ENCODE data around the gene MINDY4.

Gene MINDY4

DNA sequence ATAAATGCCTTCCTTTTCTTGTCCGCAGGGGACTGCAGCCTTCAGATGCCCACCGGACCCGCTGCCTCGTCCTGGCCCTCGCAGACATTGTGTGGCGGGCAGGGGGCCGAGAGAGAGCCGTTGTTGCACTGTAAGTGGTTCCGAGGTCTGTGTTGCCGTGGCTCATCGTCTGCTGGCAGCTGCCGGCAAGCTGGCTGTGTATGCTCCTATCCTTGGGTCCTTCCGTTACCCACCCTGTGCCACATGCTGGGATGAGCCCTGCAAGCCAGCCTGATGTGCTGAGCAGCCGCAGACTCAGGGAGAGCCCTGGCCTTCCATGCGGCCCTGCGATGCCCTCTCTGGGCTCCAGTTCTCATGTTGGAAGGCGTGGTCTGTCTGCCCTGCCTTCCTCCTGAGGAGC is 79.2 kb downstream of the MINDY4 start:
- H3K36me3 Mint-ChIP-seq (ENCODE audit: low read depth), result no peaks in the 10 kb centered on the region
- H3K9me3 Mint-ChIP-seq, result no peaks in the 10 kb centered on the region
- H3K27ac Mint-ChIP-seq, result no peak overlapping the region
- no peaks in the 10 kb centered on the region for H3K4me1 Mint-ChIP-seq (ENCODE audit: low read depth)
- no peaks in the 10 kb centered on the region for H3K27me3 Mint-ChIP-seq (ENCODE audit: low read depth)
- H3K4me3 Mint-ChIP-seq, result no peak overlapping the region

DNA sequence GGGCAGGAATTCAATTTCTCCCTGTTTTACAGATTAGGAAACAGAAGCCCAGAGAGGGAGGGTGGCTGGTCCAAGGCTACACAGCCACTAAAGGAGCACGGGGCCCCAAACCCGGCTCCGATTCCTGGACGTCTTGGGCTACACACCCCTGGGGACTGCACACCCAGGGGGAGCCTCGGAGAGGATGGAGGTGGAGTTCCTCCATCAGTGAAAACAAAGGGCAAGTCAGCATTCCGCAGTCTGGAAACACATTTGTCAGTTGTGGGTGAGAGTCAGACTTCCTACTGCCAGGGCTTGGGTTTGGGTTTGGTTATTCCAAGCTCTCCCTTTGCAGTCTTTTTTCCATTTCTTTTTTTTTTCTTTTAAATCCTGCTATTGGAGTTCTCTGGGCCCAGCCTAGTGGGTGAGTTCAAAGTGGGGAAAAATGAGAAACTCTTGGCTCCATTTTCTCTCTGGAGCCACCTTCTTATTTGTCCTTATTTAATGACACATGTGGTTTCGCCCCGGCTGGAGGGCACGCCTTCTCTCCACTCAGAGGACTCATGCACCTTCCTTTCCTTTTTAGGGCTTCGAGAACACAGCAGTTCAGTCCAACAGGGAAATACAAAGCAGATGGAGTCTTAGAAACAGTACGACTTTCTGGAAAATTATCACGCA is 80.6 kb downstream of the MINDY4 start:
- Mint-ChIP-seq H3K4me1 (ENCODE audit: low read depth) (no peaks in the 10 kb centered on the region), H3K9me3 (no peaks in the 10 kb centered on the region), H3K36me3 (ENCODE audit: low read depth) (no peaks in the 10 kb centered on the region), H3K4me3 (no peak overlapping the region), H3K27ac (no peak overlapping the region), H3K27me3 (ENCODE audit: low read depth) (no peaks in the 10 kb centered on the region)

DNA sequence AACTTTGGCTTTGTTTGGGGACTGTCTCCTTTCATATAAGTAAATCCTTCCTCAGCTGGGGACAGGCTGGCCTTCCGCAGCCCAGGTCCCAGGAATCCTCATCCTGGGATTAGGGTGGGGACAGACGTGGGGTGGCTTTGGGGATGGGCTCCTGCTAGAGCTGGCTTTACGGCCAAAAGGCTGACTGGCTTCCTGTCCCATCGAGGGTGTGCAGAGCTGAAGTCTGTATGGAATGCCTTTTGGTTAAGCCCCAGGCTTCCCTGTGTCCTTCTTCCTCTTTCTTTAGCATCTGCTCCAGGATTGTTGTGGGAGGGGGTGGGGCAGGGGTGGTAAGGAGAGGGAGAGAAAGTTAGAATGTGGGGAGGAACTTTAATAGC is 81.1 kb downstream of the MINDY4 start:
- Mint-ChIP-seq H3K4me1 (ENCODE audit: low read depth) (no peaks in the 10 kb centered on the region), H3K4me3 (no peak overlapping the region), H3K27me3 (ENCODE audit: low read depth) (no peaks in the 10 kb centered on the region), H3K36me3 (ENCODE audit: low read depth) (no peaks in the 10 kb centered on the region), H3K9me3 (no peaks in the 10 kb centered on the region), H3K27ac (no peak overlapping the region)

DNA sequence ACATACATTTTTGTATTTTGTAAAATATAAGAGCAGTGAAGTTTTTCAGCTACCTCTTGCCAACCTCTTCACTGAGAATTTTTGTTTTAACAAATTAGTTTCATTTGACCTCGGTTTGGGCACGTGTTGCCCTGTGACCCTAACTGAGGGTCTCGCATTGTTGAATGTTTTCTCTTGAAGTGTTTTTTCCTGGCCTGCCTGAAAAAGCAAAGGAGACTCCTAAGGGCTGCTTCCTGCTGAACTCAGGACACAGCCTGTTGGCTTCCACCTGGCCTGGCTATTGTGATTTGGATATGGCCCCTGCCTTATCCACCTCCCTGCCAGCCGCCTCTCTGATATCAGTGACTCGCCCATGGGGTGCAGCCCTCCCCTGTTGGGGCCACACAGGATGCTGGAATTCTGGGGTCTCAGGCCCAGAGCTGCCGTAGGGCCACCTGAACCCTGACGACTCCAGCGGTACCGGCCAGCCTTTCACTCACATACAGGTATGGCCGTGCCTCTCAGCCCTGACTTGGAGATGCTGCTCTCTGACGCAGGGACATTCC is 81.6 kb downstream of the MINDY4 start:
- Mint-ChIP-seq H3K4me3 (no peak overlapping the region), H3K36me3 (ENCODE audit: low read depth) (no peaks in the 10 kb centered on the region), H3K9me3 (no peaks in the 10 kb centered on the region), H3K4me1 (ENCODE audit: low read depth) (no peaks in the 10 kb centered on the region), H3K27ac (no peak overlapping the region), H3K27me3 (ENCODE audit: low read depth) (no peaks in the 10 kb centered on the region)

DNA sequence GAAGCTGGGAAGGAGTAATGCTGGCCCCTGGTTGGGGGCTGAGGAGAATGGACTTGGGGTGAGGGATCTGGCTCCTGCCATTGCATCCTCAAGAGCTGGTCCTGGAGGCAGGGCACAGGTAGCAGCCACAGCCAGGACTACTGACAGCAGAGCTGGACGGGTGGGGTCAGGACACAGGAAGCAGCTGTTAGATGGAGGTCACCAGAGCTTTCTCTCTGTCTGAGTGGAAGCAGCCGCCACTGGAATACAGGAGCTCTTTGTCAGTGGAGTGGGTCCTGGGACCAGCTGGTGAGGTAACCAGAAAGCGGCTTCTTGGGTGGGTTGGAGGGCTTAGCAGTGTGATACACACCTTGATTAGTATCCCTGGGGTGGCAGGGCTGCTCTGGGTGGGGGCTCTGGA is 82.4 kb downstream of the MINDY4 start:
- Mint-ChIP-seq H3K4me1 (ENCODE audit: low read depth) (no peaks in the 10 kb centered on the region), H3K27ac (no peak overlapping the region), H3K36me3 (ENCODE audit: low read depth) (no peaks in the 10 kb centered on the region), H3K9me3 (no peaks in the 10 kb centered on the region), H3K27me3 (ENCODE audit: low read depth) (no peaks in the 10 kb centered on the region), H3K4me3 (no peak overlapping the region)

DNA sequence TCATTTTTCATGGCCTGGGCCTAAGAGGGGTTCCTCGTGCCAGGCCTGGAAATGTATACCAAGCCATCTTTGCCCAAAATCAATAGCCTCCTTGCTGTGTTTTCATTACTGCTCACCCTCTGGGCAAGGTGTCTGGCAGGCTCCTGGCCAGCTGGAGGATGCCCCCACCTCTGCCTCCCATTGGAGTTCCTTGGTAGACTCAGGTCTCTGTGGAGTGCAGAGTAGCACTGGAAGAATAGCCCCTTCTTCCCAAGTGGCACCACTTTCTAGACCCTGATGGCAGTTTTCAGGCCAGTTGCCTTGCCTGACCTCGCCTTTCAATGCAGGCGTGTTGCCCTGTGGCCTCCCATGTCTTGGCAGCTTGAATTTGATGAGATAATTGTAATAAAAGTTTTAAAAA is 84.7 kb downstream of the MINDY4 start:
- H3K36me3 Mint-ChIP-seq (ENCODE audit: low read depth), result no peaks in the 10 kb centered on the region
- H3K27ac Mint-ChIP-seq, result no peak overlapping the region
- no peaks in the 10 kb centered on the region for H3K4me1 Mint-ChIP-seq (ENCODE audit: low read depth)
- no peaks in the 10 kb centered on the region for H3K27me3 Mint-ChIP-seq (ENCODE audit: low read depth)
- H3K9me3 Mint-ChIP-seq, result no peaks in the 10 kb centered on the region
- no peak overlapping the region for H3K4me3 Mint-ChIP-seq

DNA sequence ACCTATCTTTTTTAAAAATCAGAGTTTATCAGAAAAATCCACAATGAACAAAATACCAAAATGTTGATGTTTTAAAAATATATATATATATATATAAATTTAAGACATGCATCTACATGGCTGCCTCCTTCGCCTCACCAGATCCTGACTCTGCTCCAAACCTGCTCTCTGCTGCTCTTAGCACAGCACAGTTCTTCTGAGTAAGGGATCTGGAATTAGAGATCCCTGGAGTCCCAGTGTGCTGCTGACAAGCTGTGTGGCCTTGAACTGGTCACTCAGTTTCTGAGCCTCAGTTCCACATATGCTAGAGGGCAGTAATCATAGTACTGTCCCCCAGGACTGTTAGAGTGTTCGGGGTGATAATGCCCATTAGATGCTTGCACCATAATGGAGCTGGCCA is 87.4 kb downstream of the MINDY4 start:
- H3K27ac Mint-ChIP-seq, result no peak overlapping the region
- H3K27me3 Mint-ChIP-seq (ENCODE audit: low read depth), result no peaks in the 10 kb centered on the region
- H3K9me3 Mint-ChIP-seq, result no peaks in the 10 kb centered on the region
- no peaks in the 10 kb centered on the region for H3K4me1 Mint-ChIP-seq (ENCODE audit: low read depth)
- H3K36me3 Mint-ChIP-seq (ENCODE audit: low read depth), result no peaks in the 10 kb centered on the region
- no peak overlapping the region for H3K4me3 Mint-ChIP-seq

DNA sequence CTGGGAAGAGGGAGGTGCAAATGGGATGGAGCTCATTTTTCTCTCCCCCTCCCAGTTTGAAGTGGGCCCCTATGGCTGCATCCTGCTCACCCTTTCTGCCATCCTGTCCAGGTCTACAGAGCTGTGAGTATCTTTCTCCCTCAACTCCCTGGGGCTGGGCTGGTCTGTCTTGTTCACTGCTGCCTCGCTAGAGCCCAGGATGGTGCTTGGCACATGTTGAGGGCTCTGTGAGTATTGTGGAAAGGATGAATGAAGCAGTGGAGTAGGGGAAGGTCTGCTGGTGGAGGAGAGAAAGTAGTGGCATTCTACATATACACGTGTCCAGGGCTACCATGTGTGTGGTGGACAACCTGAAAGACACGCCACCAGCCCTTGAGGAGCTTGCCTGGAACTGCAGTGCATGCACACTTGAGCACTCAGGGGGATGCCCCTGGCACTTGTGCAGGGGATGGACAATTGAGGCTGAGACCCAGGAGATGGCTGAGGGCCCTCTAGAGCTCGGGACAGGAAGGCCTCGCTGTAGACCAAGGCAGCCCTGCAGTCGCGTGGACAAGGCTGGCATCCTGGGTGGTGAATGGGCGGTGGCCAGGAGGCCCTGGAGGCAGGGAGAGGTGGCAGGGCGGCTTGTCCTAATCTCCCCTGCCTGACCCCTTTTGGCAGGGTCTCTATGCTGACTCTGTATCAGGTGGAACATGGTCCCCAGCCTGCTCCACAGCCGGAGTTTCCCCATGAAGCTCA is 88.2 kb downstream of the MINDY4 start:
- H3K36me3 Mint-ChIP-seq (ENCODE audit: low read depth), result no peaks in the 10 kb centered on the region
- no peaks in the 10 kb centered on the region for H3K4me1 Mint-ChIP-seq (ENCODE audit: low read depth)
- no peaks in the 10 kb centered on the region for H3K9me3 Mint-ChIP-seq
- no peak overlapping the region for H3K27ac Mint-ChIP-seq
- no peak overlapping the region for H3K4me3 Mint-ChIP-seq
- H3K27me3 Mint-ChIP-seq (ENCODE audit: low read depth), result no peaks in the 10 kb centered on the region

DNA sequence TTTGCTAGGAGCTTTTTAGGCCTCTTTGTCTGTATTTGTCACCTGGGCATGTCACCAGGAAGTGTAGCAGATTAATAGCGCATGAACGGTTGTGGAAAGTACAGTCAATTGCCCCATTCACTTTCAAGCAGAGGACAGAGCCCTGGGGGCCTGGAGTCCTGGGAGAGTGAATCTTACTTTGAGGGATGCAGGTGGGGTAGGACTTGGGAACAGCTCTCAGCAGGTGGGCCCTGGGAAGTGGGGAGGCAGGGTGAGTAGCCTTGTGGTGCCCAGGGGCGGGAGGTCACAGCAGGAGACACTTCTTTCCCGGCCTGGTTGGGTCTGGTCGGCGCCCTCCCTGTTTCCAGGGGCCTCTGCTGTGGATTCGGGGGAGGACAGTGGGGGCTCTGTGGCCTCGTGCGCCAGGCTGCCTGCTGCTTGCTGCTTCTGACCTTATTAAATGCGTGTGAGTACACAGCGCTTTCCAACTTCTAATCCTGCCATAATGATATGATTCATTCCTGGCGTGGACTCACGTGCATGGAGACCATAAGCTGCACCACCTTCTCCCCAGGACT is 88.8 kb downstream of the MINDY4 start:
- Mint-ChIP-seq H3K27me3 (ENCODE audit: low read depth) (no peaks in the 10 kb centered on the region), H3K4me3 (no peak overlapping the region), H3K27ac (no peak overlapping the region), H3K4me1 (ENCODE audit: low read depth) (no peaks in the 10 kb centered on the region), H3K9me3 (no peaks in the 10 kb centered on the region), H3K36me3 (ENCODE audit: low read depth) (no peaks in the 10 kb centered on the region)

DNA sequence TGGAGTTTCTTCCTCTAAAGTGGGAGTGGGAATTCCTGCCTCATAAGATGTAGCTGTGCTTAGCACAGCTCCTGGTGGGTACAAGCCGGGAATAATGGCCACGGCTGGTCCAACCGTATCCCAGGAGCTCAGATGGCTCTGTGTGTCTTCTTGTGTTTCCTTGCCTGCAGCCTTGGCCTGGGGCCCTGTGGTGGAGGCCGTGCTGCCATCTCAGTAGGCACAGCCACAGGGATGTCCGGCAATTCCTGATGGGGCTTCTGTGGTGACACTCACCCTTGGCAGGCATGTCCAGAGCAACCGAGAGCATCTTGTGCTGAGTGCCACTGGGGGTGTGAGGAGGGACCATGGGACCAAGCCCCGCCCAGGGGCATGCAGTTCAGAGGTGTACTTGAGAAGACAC is 90.4 kb downstream of the MINDY4 start:
- no peaks in the 10 kb centered on the region for H3K36me3 Mint-ChIP-seq (ENCODE audit: low read depth)
- no peak overlapping the region for H3K27ac Mint-ChIP-seq
- H3K4me1 Mint-ChIP-seq (ENCODE audit: low read depth), result no peaks in the 10 kb centered on the region
- H3K4me3 Mint-ChIP-seq, result no peak overlapping the region
- H3K27me3 Mint-ChIP-seq (ENCODE audit: low read depth), result no peaks in the 10 kb centered on the region
- no peaks in the 10 kb centered on the region for H3K9me3 Mint-ChIP-seq

DNA sequence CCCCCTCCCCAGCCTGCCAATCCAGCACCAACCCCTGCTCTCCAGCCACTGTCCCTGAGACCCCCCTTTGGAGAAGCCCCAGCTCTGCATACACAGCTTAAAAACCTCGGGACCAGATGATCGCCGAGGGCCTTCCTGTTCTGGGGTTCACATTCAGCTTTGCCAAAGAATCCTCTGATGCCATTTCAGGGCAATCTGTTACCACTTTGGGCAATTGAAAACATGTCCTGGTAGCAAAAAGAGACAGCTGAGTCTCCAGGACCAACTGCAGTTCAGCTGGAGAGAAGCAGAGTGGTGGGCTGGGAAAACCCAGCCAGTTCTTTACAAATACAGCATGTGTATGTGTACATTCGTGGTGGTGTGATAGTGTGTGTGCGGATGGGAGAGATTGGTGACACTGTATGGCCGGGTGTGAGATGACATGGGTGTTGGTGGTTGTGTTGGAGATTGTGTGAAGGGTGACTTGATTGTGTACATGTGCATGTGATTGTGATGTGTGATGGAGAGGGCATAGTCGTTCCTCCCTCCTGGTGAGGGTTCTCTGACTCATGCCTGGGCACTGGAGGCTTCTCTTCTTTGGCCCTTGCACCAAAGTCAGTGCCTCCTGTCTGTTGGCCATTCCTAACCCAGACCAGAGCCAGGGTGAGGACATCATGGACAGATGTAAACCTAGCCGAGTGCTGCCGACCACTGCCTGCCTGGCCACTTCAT is 91.9 kb downstream of the MINDY4 start:
- Mint-ChIP-seq H3K9me3 (no peaks in the 10 kb centered on the region), H3K27me3 (ENCODE audit: low read depth) (no peaks in the 10 kb centered on the region), H3K4me1 (ENCODE audit: low read depth) (no peaks in the 10 kb centered on the region), H3K4me3 (no peak overlapping the region), H3K27ac (no peak overlapping the region), H3K36me3 (ENCODE audit: low read depth) (no peaks in the 10 kb centered on the region)

DNA sequence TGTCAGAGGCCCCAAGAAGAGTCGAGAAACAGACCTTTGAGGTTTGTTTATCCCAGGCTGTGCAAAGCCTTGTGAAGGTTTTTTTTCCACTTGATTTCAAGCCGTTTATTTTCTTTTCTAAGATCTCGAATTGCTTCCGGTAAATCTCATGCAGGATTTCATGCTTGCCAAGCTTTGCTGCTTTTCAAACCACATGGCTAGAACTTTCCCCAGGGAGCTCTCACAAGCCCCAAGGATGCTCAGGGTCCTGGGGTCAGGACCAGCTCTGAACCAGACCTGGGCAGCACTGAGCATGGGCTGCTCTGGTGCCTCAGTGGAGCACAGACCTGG is 92.5 kb downstream of the MINDY4 start:
- Mint-ChIP-seq H3K4me1 (ENCODE audit: low read depth) (no peaks in the 10 kb centered on the region), H3K36me3 (ENCODE audit: low read depth) (no peaks in the 10 kb centered on the region), H3K9me3 (no peaks in the 10 kb centered on the region), H3K27me3 (ENCODE audit: low read depth) (no peaks in the 10 kb centered on the region), H3K4me3 (no peak overlapping the region), H3K27ac (no peak overlapping the region)

DNA sequence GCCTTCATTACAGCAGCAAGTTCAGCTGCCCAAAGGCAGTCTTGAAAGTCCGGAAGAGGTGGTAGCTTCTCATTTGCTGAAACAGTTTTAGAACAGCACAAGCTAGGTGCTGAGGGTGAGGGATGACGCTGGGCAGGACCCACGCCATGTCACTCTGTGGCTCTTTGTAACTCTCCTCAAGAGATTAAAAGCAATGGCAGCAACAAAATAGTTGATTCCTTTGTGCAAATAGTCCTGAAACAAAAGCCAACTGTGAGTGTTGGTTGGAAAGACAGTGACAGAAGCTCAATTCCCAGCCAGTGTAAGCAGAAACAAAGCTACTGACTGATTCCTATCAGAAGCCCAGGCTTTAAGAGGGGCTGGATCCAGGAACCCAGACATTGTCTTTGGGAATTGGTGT is 92.9 kb downstream of the MINDY4 start:
- Mint-ChIP-seq H3K36me3 (ENCODE audit: low read depth) (no peaks in the 10 kb centered on the region), H3K4me1 (ENCODE audit: low read depth) (no peaks in the 10 kb centered on the region), H3K9me3 (no peaks in the 10 kb centered on the region), H3K27me3 (ENCODE audit: low read depth) (no peaks in the 10 kb centered on the region), H3K27ac (no peak overlapping the region), H3K4me3 (no peak overlapping the region)

DNA sequence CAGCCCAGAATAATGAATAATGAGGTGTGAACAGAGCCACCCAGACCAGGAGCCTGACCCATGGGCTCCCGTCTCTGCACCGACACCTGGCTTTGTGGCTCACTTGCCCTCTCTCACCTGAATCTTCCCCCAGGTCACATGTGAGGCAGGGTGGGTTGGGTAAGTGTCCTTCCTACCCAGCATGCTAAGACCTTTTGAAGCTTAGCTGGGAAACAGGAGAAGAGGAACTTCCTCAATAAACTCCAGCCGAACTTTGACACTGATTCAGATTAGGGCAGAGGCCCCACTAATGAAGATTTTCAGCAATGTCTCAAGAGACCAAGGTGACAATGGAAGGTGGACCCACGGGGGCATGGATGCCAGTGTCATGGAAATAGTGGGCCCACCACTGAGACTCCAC is 93.9 kb downstream of the MINDY4 start:
- H3K27me3 Mint-ChIP-seq (ENCODE audit: low read depth), result no peaks in the 10 kb centered on the region
- H3K36me3 Mint-ChIP-seq (ENCODE audit: low read depth), result no peaks in the 10 kb centered on the region
- no peaks in the 10 kb centered on the region for H3K9me3 Mint-ChIP-seq
- H3K4me3 Mint-ChIP-seq, result no peak overlapping the region
- no peaks in the 10 kb centered on the region for H3K4me1 Mint-ChIP-seq (ENCODE audit: low read depth)
- H3K27ac Mint-ChIP-seq, result no peak overlapping the region

DNA sequence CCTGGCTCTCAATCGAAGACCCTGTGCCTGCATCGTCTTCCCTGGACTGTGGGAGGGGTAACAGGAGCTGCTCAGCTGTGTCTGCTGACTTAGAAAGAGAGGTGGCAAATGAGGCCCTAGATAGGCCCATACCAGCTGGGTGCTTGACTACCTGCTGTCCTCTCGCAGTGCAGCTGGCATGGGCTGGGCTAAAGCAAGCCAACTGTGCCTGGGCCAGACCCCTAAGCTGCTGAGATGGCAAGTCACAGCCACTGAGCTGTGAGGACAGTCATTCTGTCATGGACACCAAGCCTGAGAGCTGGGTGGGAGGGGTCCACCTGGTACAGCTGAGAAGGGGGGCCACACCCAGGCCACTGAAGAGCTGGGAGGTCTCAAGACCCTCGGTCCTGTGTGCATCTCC is 94.6 kb downstream of the MINDY4 start:
- H3K4me3 Mint-ChIP-seq, result no peak overlapping the region
- H3K36me3 Mint-ChIP-seq (ENCODE audit: low read depth), result no peaks in the 10 kb centered on the region
- H3K27me3 Mint-ChIP-seq (ENCODE audit: low read depth), result no peaks in the 10 kb centered on the region
- no peaks in the 10 kb centered on the region for H3K4me1 Mint-ChIP-seq (ENCODE audit: low read depth)
- H3K9me3 Mint-ChIP-seq, result no peaks in the 10 kb centered on the region
- no peak overlapping the region for H3K27ac Mint-ChIP-seq
